ENCODE results near the gene ETAA1.

ETAA1 gene

GRCh38 chr2:67437114-67437513, 40.0 kb downstream of the ETAA1 start:
- no peak for DNase-seq (ENCODE audit: low read depth in 2 of 2)

DNA sequence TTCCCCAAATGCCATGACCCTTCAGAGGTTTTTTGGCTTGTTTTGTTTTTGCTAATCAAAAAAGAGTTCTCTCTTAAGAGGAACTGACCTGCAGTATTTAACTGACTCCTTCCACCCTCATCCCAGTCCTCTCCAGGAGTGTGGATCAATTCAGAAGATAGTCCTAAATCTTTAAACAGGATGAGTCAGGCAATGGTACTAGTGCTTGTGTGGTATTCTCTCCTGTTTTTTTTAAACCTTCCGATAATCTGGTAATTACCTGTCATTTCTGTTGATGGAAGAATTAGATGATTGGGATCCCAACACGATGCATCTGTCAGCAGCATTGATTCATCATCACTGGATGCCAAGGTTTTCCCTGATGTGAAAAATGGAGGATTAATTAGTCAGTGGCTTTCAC, 41.2 kb downstream of the ETAA1 start:
- no peak for DNase-seq (ENCODE audit: low read depth in 2 of 2)

GRCh38 chr2:67445652-67446268, 48.6 kb downstream of the ETAA1 start:
- no peak for DNase-seq (ENCODE audit: low read depth in 2 of 2)

GRCh38 chr2:67446491-67446911, 49.4 kb downstream of the ETAA1 start:
- DNase-seq (ENCODE audit: low read depth in 2 of 2), result no peak

DNA sequence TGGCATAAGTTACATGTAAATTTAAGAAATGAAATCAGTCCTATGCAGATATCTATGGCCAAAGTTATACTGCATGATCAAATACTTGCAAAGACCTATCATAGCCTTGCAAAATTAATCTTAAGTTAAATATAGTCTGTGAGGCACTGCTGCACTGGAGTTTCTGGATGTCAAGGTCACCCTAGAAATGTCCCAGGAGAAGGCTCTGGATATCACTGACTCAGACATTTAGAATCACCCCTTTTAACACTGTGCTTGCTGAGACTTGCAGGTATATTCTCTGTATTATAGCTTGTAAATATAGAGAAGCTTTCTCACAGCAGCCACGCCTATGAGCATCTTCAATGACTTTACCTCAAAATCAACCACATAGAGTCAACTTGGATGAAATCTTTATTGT, 51.5 kb downstream of the ETAA1 start:
- no peak for DNase-seq (ENCODE audit: low read depth in 2 of 2)

DNA sequence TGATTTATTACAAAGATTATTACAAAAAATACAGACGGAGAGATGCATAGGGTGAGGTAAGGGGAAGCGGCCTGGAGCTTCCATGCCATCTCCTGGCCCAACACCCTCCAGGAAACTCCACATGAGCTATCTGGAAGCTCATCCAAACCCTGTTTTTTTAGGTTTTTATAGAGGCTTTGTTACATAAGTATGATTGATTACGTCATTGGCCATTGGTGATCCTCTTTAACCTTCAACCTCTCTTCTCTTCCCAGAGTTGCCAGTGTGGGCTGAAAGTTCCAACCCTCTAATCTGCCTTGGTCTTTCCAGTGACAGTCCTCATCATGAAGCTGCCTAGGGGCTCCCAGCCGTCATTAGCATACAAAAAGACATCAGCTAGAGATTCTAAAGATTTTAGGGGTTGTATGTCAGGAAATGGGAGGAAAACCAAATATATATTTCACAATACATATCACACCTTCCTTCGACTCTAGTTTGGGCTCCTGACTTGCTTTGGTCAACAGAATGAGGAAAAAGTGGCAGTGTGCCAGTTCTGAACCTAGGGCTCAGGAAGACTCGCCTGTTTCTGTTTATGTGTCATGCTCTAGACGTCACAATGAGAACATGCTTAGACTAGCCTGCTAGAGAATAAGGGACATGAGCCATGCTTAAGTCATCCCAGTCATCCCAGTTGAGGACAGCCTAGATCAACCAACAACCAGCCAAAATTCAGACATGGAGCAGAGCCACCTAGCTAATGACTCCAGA, 54.1 kb downstream of the ETAA1 start:
- no peak for DNase-seq (ENCODE audit: low read depth in 2 of 2)

GRCh38 chr2:67453310-67453709, 56.2 kb downstream of the ETAA1 start:
- no peak for DNase-seq (ENCODE audit: low read depth in 2 of 2)

GRCh38 chr2:67455219-67456142, 58.3 kb downstream of the ETAA1 start:
- DNase-seq (ENCODE audit: low read depth in 2 of 2), result no peak

GRCh38 chr2:67456428-67456827, 59.3 kb downstream of the ETAA1 start:
- DNase-seq (ENCODE audit: low read depth in 2 of 2), result no peak

GRCh38 chr2:67457699-67458098, 60.6 kb downstream of the ETAA1 start:
- DNase-seq (ENCODE audit: low read depth in 2 of 2), result no peak

DNA sequence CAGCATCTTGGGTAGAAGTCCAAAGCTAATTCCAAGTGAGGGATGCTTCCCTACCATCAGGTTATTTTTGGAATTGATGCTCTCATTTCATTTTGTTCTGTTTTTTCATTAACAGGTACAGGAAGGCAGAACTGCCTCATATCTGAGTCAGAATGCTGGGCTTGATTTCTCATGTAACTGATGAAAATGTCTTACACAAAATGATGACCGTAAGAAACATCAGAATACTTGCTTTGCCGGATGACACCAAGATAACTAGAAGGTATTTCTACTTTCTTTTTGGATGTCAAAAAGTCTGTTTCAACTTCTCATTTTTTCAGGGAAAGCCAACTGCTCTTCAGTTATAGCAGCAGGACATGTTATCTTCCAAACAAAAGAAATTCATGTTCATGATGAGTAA, 62.6 kb downstream of the ETAA1 start:
- DNase-seq (ENCODE audit: low read depth in 2 of 2), result no peak
